Measurements from ENCODE around the gene UBE2Q1.
"Not testable (repeated sequence)": the region's sequence is repeated elsewhere in the genome, so short reads cannot be mapped to it uniquely, and the experiment has no call there.

UBE2Q1 gene

DNA sequence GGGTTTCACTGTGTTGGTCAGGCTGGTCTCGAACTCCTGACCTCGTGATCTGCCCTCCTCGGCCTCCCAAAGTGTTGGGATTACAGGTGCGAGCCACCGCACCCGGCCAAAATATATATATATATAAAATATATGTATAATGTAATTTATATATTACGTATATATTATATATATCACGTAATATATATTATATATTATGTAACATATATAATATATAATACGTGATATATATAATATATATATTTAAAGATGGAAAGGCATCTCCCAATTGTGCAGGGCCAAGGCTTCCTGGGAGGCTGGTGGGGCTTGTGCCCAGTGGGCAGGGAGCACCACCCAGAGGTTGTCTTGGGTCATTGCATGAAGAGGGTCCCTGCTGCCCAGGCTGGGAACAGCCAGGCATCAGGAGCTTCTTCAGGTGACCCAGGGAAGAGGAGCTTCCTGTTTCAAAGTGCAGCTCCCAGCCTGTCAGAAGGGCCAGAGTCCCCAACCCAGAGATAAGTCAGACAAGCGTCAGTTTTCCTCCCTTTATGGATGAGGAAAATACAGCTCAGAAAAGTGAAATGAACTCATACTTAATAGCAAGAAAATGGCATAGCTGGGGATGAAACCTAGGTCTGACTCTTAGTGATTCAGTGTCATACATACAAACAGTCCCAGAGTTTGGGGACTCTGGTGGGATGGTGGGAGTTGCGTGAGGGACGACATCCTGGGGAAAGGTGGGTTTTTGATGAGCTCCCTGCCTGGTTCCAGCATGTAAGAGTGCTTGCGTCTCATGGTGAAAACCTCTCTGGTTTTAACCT is 12.0 kb downstream of the UBE2Q1 start:
- TF ChIP-seq CTCF (IDR thresholded peaks at IDR 0.05; ENCODE audit: low read depth, low read length, missing control alignments), result peak; percentile 76
- no peak for DNase-seq (ENCODE audit: extremely low read depth, low read depth)
- H3K4me3 ChIP-seq (replicated peaks; ENCODE audit: low read depth, low read length), result no peak overlapping the region

DNA sequence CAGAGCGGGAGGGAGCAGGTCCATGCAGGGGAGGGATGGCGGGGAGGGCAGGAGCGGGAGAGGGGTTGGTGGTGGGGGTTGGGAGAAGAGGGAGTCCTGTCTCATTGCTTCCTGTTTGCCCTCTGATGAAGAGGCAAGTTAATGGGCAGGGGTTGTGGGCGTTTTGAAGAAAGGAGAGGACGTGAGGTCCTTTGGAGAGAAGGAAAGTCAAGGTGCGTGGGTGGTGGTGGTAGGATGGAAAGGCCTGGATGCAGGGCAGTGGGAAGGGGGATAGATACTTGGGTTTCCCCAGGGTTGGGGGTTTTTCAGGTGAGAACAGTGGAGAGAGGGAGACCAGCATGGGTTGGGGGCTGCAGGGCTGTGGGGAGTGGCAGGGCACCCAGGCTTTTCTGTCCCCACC is 17.2 kb downstream of the UBE2Q1 start:
- DNase-seq (ENCODE audit: extremely low read depth, low read depth), result no peak
- no peak for TF ChIP-seq CTCF (IDR thresholded peaks at IDR 0.05; ENCODE audit: low read depth, low read length, missing control alignments)
- H3K4me3 ChIP-seq (replicated peaks; ENCODE audit: low read depth, low read length), result no peak overlapping the region

DNA sequence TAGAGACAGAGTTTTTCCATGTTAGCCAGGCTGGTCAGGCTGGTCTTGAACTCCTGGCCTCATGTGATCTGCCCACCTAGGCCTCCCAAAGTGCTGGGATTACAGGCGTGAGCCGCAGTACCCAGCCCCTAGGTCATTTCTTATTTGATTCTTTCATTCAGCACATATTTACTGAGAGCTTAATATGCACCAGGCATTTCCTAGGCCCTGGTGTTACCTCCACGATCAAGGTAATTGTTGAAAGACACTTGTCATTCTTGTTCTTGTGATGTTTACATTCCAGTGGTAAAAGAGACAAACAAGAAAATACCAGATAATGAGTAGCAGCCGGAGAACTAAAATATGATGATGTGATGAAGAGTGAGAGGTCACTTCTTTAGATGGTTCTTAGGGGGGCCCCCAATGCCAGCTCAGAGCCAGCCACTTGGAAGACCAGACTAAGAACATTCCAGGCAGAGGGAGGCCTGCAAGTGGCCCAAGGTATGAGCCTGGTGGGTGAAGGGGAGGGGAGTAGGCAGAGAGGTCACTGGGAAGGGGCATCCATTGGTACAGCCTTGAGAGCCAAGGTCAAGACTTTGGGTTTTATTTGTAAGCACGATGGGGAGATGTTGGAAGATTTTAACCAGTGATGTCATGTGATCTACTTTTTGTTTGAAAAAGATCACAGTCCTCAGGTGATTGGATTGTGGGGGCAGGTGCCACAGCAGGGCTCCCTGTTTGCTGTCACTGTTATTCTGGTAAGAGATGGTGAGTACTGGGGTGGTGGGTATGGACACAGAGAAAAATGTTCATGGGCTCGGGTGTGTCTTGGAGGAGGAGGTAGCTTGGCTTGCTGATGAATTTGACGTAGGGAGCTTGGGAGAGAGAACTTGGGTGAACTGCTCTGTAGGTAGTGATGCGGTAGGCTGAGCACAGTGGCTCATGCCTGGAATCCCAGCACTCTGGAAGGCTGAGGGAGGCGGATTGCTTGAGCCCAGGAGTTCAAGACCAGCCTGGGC is 18.7 kb downstream of the UBE2Q1 start:
- no peak for DNase-seq (ENCODE audit: extremely low read depth, low read depth)
- TF ChIP-seq CTCF (IDR thresholded peaks at IDR 0.05; ENCODE audit: low read depth, low read length, missing control alignments), result no peak
- H3K4me3 ChIP-seq (replicated peaks; ENCODE audit: low read depth, low read length), result no peak overlapping the region

- no peak overlapping the region for H3K4me3 ChIP-seq (replicated peaks; ENCODE audit: low read depth, low read length)
- DNase-seq (ENCODE audit: extremely low read depth, low read depth), result no peak
- TF ChIP-seq CTCF (IDR thresholded peaks at IDR 0.05; ENCODE audit: low read depth, low read length, missing control alignments), result no peak
Observed at GRCh38 chr1:154536570-154536969, 21.9 kb downstream of the UBE2Q1 start.

GRCh38 chr1:154533952-154534844 is 24.3 kb downstream of the UBE2Q1 start:
- peak; percentile 47 for TF ChIP-seq CTCF (IDR thresholded peaks at IDR 0.05; ENCODE audit: low read depth, low read length, missing control alignments)
- no peak overlapping the region for H3K4me3 ChIP-seq (replicated peaks; ENCODE audit: low read depth, low read length)
- DNase-seq (ENCODE audit: extremely low read depth, low read depth), result no peak

- H3K4me3 ChIP-seq (replicated peaks; ENCODE audit: low read depth, low read length); DNase-seq (ENCODE audit: extremely low read depth, low read depth): not testable (repeated sequence)
Observed at GRCh38 chr1:154531950-154532349, 26.5 kb downstream of the UBE2Q1 start.
